HG03575 (cell line): ENCODE data around the gene FOXM1.

ENCODE experiments used
- ATAC-seq: cut with Tn5 transposase; IDR thresholded peaks from one replicate; pipeline ENCODE4 v1.9.1; 2021; ENCODE audit not compliant: unreplicated experiment, insufficient number of reproducible peaks, low FRiP score; ENCODE audit errors: extremely low read depth

Gene FOXM1, protein sequence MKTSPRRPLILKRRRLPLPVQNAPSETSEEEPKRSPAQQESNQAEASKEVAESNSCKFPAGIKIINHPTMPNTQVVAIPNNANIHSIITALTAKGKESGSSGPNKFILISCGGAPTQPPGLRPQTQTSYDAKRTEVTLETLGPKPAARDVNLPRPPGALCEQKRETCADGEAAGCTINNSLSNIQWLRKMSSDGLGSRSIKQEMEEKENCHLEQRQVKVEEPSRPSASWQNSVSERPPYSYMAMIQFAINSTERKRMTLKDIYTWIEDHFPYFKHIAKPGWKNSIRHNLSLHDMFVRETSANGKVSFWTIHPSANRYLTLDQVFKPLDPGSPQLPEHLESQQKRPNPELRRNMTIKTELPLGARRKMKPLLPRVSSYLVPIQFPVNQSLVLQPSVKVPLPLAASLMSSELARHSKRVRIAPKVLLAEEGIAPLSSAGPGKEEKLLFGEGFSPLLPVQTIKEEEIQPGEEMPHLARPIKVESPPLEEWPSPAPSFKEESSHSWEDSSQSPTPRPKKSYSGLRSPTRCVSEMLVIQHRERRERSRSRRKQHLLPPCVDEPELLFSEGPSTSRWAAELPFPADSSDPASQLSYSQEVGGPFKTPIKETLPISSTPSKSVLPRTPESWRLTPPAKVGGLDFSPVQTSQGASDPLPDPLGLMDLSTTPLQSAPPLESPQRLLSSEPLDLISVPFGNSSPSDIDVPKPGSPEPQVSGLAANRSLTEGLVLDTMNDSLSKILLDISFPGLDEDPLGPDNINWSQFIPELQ

DNA sequence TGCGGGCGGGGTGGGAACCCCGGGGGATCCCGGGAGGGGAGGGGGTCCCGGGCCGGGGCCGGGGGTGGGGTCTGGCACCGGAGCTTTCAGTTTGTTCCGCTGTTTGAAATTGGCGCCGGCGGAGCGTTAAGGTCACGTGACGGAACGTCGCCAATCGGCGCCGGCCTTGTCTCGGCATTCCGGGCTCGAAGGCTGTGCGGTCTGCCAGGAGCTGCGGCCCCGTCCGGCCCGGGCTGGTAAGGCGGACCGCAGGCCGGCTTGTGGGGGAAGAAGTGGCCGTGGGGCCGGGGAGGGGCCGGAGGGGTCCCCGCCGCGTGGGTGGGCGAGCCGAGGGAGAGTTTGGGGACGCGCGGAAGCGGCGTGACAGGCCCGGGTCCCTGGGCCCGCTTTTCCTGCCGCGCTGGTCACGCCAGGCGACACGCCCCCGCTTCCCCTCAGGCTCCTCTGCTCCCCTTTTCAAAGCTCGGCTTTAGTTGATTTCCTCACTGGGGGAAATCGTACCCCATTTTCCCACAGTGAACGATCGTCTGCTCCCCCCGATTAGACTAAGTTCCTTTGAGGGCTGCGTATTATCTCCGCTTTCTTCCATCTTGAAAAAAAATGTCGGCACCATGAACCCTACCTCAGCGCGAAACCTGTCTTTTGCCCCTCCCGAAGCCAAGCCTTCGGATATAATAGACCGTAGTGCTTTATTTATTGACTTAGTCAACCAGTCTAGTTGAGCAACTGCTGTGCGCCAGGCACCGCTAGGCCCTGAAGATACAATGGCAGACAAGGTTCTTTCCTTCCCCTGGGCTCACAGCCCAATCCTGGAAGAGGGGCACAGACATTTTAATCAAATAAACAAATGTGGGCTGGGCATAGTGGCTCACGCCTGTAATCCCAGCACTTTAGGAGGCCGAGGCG is at the start of gene FOXM1, which contains the start of gene RHNO1:
FOXM1 (minus strand) TSS at position 128 of the 906 bp plus-strand sequence. CDS start 2,696 bp downstream, outside the sequence.
RHNO1 (plus strand) TSS at position 177 of the 906 bp plus-strand sequence. CDS start 8,144 bp downstream, outside the sequence.
- ATAC-seq: no peak

DNA sequence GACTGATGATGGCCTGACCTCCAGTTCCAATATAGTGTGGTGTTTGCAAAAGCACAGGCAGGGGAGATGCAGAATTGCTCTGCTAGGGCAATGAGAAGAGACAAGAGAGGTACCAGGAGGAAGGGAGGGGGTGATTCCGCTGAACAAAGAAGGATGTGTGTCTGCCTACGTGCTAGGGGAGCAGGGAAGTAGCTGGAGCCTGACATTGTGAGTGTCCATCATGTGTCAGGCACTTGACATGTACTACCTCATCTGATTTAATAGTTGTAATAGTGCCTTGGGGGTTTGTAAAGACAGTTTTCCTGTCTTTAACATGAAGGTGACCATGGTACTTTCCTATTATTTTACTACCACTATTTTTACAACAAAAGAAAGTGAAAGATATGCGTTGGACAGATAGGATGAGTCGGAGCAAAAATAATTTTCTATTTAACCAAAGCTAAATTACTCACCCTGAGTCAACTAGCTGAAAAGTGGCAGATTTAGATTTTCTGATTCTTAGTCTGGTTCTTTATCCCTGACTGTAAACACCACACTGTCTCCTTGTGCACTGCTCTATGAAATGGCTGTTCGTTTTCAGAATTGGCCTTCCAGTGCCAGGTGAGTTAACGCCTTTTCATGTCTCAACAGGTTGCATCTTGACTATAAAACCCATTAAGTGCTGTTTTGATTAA is 48.5 kb upstream of the FOXM1 start:
- ATAC-seq: no peak

DNA sequence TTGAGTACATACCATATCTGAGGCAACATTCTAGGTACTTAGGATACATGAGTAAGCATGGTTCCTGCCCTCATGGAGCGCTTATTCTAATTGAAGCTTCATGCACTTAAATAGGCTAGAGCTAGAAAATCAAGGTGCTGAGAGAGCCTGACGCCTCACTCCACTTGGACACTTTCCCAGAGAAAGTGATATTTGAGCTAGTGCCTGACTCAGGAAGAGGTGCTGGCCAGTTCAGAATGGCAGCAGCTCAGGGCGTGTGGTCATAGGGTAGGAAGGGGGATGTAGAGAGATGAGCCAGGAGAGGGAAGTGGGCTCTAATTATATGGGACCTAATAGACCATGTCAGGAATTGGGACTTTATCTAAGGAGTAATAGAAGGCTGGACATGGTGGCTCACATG is 47.0 kb upstream of the FOXM1 start:
- ATAC-seq: no peak

DNA sequence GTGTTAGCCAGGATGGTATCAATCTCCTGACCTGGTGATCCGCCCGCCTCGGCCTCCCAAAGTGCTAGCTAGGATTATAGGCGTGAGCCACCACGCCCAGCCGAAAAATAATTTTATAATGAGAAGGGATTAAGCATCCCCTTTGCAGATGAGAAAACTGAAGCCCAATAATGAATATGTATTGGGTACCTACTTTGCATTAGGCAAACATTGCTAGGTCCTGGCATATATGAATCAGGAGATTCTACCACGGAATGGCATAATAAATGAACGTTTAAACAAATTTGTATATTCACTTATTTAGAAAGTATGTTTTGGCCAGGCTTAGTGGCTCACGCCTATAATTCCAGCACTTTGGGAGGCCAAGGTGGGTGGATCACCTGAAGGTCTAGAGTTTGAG is 46.1 kb upstream of the FOXM1 start:
- ATAC-seq: no peak

DNA sequence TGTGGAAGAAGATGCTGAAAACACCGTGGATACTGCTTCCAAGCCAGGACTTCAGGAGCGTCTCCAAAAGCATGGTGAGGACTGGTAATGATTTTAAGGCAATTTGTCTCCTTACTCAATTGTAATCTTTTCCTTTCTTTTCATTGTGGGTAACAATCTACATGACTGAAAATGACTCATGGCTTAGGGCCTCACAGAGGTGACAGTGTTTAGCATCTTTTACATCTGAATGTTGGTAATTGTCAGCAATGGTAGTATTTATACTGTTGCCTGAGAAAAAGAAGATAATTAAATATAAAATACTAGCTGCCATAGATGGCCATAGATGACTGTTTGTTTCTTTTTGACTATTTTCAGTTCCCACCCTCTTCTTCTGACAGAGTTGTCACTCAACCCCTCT is 45.4 kb upstream of the FOXM1 start:
- no peak for ATAC-seq

DNA sequence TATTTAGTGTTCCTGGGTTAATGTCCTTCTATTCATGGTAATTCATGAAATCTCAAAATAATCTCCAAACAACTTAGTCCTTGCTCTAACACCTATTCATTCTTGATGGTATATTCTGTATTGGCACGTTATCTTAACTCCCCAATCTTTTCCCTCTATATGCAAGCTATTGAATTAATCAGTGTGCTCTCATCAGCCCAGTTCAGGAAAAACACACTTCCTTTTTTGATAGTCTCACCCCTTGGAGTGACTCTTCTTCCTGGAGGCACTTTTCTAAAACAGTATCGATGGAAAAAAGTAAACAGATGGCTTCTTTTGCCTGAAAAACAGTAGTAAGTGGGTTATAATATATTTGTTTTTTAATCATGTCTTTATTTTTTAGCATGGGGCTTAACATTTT is 42.3 kb upstream of the FOXM1 start:
- ATAC-seq: no peak

DNA sequence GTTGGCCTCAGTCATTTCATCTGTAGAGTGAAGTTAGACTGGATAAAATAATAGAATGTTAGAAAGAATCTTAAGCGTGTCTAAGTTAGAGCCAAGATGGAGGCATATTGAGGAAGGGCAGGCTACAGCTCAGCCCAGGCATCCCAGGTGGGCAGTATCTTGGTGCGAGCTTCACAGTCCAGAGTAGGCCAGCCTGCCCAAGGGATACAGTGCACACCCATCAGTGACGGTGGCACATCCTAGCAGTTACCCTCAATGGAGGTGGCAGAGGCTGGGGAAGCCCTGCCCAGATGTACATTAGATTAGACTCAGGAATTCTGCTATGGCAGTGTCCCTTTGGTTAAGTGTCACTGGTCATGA is 35.2 kb upstream of the FOXM1 start:
- ATAC-seq: no peak

DNA sequence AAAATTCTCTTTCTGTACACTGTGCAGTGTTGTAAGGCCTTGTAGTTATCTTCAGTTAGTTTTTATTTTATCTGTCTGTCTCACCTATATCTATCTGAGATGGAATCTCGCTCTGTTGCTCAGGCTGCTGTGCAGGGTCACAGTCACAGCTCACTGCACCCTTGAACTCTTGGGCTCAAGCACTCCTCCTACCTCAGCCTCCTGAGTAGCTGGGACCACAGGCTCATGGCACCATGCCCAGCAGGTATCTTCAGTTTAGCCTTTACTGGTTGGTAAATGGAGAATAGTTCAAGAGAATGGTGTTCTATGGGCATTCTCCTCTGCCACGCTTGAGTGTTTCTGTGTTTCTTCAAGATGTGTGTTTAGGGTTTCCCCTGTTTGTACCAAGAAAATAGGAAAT is 27.3 kb upstream of the FOXM1 start:
- no peak for ATAC-seq

DNA sequence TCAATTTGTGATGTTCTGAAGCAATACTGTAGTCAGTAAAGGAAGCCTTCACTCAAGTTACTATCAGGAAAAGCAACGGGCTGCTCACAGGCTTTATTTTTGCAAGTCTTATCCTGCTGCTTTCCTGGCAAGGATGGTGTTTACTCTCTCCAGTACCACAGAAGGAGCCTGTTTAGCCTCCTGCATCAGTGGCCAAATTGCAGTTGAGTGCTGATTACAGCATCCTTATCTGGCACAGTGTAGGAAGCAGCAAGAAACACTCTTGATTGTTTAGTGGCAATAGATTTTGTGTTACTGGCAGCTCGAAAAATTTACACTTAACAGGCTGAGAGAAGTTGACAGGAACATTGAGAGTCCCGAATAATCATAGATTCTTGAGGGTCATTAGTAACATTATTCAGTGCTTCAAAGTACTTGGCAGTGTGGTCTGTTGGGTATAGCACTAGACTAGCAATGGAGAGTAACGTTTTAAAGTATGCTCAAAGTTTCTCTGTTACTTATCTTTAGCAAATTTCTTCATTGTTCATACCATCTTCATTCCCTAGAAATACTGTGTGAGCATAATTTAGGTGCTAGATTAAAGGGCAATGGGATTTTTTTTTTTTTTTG is 25.4 kb upstream of the FOXM1 start:
- ATAC-seq: no peak

DNA sequence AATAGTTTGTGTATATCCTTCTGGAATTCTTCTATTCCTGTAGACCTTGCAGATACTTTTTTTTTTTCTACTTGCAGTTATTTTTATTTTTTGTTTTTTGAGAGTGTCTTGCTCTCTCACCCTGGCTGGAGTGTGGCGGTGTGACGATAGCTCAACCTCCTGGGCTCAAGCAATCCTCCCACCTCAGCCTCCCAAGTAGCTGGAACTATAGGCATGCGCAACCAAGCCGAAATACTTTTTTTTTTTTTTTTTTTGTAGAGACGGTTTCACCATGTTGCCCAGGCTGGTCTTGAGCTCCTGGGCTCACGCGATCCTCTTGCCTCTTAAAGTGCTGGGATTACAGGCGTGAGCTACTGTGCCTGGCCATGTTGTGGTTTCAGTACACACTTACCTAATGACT is 23.7 kb upstream of the FOXM1 start:
- ATAC-seq: no peak

DNA sequence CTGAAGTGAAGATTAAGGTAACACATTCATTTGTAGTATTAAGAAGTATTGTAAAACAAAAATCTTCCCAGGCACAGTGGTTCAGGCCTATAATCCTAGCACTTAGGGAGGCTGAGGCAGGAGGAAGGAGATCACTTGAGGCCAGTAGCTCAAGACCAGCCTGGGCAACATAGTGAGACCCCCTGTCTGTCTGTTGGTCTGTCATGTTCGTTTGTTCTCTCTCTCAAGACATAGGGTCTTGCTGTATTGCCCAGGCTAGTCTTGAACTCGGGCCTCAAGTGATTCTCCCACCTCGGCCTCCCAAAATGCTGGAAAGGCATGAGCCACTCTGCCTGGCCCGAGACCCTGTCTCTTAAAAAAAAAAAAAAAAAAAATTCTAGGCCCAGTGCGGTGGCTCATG is 20.4 kb upstream of the FOXM1 start:
- ATAC-seq: no peak

DNA sequence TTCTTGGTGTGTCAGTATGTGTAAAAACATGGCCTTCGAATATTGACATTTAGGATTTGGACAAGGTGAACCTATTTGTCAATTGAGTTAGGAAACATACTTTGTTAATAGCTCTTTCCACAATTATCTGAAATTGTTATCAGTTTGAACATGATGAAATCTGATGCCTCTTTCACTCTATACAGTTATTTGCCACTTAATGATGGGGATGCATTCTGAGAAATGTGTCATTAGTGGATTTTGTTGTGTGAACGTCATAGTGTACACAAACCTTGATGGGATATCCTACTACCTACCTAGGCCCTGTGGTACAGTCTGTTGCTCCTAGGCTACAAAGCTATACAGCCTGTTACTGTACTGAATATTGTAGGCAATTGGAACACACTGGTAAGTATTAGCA is 18.5 kb upstream of the FOXM1 start:
- ATAC-seq: no peak

DNA sequence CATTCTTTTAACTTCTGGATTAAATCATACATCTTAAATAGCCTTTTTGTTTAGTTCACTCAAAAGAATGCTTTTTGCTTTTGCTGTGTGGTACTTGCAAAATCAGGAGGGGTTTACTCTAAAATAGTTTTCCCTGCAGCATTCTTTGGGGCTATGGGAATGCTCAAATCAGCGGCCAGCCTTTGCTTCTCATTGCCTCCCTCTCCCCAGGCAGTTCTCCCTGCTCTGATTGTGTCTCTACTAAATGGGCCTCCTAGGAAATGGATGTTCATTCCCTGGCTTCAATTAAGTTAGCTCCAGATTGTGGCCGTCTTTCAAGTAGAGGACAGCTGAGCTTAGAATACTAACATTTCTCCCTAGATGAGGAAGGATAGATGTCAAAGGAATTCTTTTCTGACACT is 18.1 kb upstream of the FOXM1 start:
- no peak for ATAC-seq

DNA sequence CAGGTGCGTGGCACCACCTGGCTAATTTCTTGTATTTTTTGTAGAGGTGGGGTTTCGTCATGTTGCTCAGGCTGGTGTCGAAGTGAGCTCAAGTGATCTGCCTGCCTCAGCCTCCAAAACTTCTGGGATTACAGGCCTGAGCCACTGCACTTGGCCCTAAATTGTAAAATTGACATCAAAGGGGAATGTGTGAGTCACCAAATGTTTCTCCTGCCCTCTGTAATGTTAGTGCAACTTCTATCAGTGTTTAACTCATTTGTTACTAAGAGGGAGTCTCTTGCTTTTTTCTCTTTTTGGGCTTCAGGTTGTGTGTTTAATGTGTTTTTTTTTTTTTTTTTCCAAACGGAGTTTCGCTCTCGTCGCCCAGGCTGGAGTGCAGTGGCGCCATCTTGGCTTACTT is 16.0 kb upstream of the FOXM1 start:
- no peak for ATAC-seq

DNA sequence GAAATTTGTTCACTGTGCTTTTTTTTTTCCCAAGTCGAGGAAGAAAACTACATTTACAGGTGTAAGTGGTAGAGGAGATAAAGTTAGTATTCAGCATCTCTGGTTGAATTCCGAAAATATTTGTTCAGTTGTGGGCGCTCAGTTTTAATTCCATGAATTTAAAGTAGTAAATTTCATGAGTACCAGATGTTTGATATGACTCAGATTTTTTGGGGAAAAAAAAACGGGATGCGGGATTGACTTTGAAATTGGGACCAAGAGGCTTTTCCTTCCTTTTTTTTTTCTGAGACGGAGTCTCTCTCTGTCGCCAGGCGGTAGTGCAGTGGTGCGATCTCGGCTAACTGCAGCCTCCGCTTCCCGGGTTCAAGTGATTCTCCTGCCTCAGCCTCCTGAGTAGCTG is 15.3 kb upstream of the FOXM1 start:
- no peak for ATAC-seq

DNA sequence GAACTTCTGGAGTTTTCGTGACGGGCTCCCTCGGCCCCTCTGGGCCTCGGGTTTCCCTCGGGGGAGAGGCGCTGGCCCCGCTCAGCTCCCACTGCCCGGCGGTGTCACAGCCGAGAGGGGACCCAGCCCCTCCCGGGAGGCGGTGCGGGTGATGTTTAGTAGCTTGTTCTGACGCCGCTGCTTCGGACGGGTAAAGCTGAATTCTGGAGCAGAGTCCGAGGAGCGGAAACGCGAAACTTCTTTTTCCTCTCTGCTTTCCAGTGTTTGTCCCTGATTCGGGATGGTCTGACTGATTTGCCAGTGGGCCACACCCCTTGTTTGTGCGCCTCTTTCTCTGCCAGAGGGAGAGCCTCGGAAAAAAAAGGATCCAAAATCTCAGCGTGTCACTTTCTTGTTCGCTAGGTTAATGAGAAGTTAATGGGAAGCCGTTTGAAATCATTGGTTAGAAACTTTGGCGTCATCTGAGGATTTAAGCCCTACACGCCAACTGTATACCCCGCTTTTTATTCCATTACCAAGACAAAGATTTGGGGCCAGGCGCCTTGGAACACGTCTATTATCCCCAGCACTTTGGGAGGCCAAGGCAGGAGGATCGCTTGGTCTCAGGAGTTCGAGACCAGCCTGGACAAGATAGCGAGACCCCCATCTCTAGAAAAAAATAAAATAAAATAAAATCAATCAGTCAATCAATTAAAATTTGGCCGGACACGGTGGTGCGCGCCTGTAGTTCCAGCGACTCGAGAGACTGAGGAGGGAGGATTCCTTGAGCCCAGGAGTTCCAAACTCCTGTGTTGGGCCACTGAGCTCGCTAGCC is 14.5 kb upstream of the FOXM1 start:
- ATAC-seq: no peak

DNA sequence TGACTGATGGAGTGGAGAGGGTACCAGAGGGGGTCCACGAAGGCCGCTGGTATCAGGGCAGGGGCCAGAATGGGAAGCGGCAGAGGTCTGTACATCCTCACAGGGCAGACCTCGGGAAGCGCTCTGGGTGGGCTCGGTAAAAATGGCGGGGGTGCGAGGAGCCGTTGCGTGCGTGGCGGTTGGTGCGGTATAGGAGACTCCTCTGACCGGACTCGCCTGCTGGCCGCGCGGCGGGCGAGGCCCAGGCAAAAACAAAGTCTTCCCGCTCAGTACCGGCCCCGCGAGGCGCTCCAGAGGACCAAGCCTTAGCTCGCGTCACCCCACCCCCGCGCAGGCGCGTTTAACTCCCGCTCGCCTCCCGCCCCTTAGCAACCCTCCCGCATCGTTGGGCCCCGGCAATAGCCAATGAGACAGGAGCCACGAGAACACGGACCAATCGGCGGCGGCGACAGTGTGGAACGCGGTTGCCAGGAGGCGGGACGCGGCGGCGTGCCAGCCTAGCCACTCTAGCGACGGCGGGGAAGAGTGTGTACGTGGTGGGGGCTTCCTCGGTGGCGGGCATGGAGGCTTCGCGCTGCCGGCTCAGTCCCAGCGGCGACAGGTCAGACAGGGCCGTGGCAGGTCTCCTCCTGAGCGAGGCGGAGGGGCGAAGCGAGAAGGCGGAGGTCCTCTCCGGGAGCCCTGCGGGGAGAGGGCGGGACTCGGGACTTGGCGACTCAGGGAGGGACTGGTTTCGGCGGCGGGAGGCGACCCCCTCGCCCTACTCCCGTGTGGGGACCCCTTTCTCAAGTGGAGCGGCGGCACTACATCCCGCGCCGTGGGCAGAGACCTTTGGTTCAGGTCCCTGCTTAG is 13.6 kb upstream of the FOXM1 start, which contains the start of gene TULP3:
TULP3 (plus strand) TSS at position 504 of the 852 bp plus-strand sequence; CDS start at position 561, 57 bp downstream.
- peak; percentile 58 for ATAC-seq
